ENCODE results near the gene ATXN7L2. TPM values are rescaled to one million over a fixed set of nuclear protein-coding genes. Genes with fewer than 3 reads are reported as not detected.
"Not testable (repeated sequence)": the region's sequence is repeated elsewhere in the genome, so short reads cannot be mapped to it uniquely, and the experiment has no call there.

The ATXN7L2 gene
- total and polyA plus RNA-seq, 10 of the 15 experiments (the other 5 are each of a cell fraction or from before 2014, with no cell fraction given) = 0.27 to 7.4 (median 4.9) TPM

- CTCF ChIA-PET = interaction anchor here (1.1 kb wide), 1 partner anchor 59 kb away, joined by 4 read pairs; no protein-coding TSS in a partner anchor
- H3K9me3 ChIP-seq (replicated peaks; ENCODE audit: control insufficient read depth, insufficient read depth, low read length); H3K4me1 ChIP-seq (ENCODE audit: control insufficient read depth, insufficient read depth, low read length); POLR2A ChIA-PET; SMC1A ChIA-PET (ENCODE audit: uncharacterized antibody, unreplicated experiment); in situ Hi-C loops (cut with MboI); H4K20me1 ChIP-seq (ENCODE audit: control insufficient read depth, insufficient read depth); BruUV-seq (replicated peaks); FAIRE-seq; H3K79me2 ChIP-seq (ENCODE audit: control insufficient read depth, insufficient read depth, low read length); H3K27me3 ChIP-seq (replicated peaks in 1 of 2; ENCODE audit: control insufficient read depth in 2 of 2, insufficient read depth in 2 of 2, low read length in 1 of 2); ATAC-seq; H3K4me2 ChIP-seq (ENCODE audit: control insufficient read depth, insufficient read depth); RAD21 ChIA-PET (ENCODE audit: unreplicated experiment); DNase-seq (ENCODE audit: low read depth, low spot score); H2AFZ ChIP-seq (ENCODE audit: control insufficient read depth, low read depth, low read length); intact Hi-C loops (cut with micrococcal nuclease; ENCODE audit: unreplicated experiment); H3K4me3 ChIP-seq; H3K36me3 ChIP-seq (ENCODE audit: control insufficient read depth in 2 of 2, insufficient read depth in 2 of 2, low read length in 1 of 2); H3K27ac ChIP-seq (ENCODE audit: control insufficient read depth, insufficient read depth); H3K9ac ChIP-seq (ENCODE audit: control insufficient read depth, insufficient read depth, low read length): not testable (repeated sequence)
- 41% methylated on average over 12 of the region's 12 CpGs for WGBS (ENCODE audit: insufficient coverage, insufficient replicate concordance, low lambda C conversion rate, missing lambda C conversion rate)
These were observed 10.2 kb upstream of the ATXN7L2 start for GRCh38 chr1:109473284-109474057.

DNA sequence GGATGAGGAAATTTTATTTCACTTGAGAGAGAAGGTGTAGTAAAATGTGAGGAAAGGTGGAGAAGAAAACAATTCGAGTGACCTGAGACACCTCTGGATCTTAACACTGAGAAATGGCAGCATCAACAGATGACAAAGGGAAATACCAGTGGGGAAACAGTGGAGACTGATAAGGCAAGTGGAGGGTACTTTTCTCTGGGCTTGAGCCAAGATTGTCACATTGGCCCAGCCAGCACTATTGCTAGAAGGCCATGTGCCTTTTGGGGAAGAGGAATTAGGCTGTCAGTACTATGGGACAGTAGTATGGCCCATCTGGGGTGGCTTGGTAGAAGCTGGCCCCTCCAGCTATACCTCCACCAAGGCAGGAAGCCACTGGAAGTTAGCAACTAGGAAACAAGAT, 9.0 kb upstream of the ATXN7L2 start:
- RAD21 ChIA-PET (ENCODE audit: unreplicated experiment) = no interaction called here
- TF ChIP-seq ETV6 (conservative IDR thresholded peaks at IDR 0.05 in 1 of 2, IDR thresholded peaks at IDR 0.05 in 1 of 2; ENCODE audit: borderline replicate concordance in 1 of 2, low read depth in 1 of 2) (no peak), ZZZ3 (IDR thresholded peaks at IDR 0.05; ENCODE audit: control insufficient read depth, insufficient read length, low read depth) (no peak), RB1 (IDR thresholded peaks at IDR 0.05; ENCODE audit: borderline replicate concordance) (no peak), SUZ12 (IDR thresholded peaks at IDR 0.05; ENCODE audit: unreplicated experiment) (no peak), SMC3 (IDR thresholded peaks at IDR 0.05; ENCODE audit: borderline replicate concordance, low read length) (no peak), CUX1 (IDR thresholded peaks at IDR 0.05; ENCODE audit: insufficient replicate concordance, low read depth, low read length) (no peak)

More for the DNA sequence above, 9.0 kb upstream of the ATXN7L2 start:
- Histone ChIP-seq H3K27ac (ENCODE audit: control insufficient read depth, insufficient read depth) (no peak overlapping the region), H4K20me1 (ENCODE audit: control insufficient read depth, insufficient read depth) (no peaks in the 10 kb centered on the region), H3K79me2 (ENCODE audit: control insufficient read depth, insufficient read depth, low read length) (no peaks in the 10 kb centered on the region), H3K4me1 (ENCODE audit: control insufficient read depth, insufficient read depth, low read length) (no peaks in the 10 kb centered on the region; the same call in 1 of the 2 replicates), H2AFZ (ENCODE audit: control insufficient read depth, low read depth, low read length) (no peak overlapping the region), H3K9ac (ENCODE audit: control insufficient read depth, insufficient read depth, low read length) (no peak overlapping the region), H3K4me3 (no peak overlapping the region), H3K4me2 (ENCODE audit: control insufficient read depth, insufficient read depth) (no peak overlapping the region), H3K36me3 (ENCODE audit: control insufficient read depth in 2 of 2, insufficient read depth in 2 of 2, low read length in 1 of 2) (no peaks in the 10 kb centered on the region), H3K27me3 (replicated peaks in 1 of 2; ENCODE audit: control insufficient read depth in 2 of 2, insufficient read depth in 2 of 2, low read length in 1 of 2) (peaks cover 0 to 4% of the 10 kb centered on the region in 2 experiments; a peak in 3 of 4 replicates), H3K9me3 (replicated peaks; ENCODE audit: control insufficient read depth, insufficient read depth, low read length) (no peaks in the 10 kb centered on the region)
- no TSS peak for BruUV-seq (replicated peaks)
- POLR2A ChIA-PET = no interaction called here
- FAIRE-seq (no peak), ATAC-seq (no peak), DNase-seq (ENCODE audit: low read depth, low spot score) (no peak)
- WGBS (ENCODE audit: insufficient coverage, insufficient replicate concordance, low lambda C conversion rate, missing lambda C conversion rate) = 0% methylated on average over 1 of the region's 1 CpG
- CTCF ChIA-PET = interaction anchor here (0.6 kb wide), 1 partner anchor 20 kb away, joined by 3 read pairs; no protein-coding TSS in a partner anchor
- intact Hi-C loops (cut with micrococcal nuclease; ENCODE audit: unreplicated experiment) (no loop called here), in situ Hi-C loops (cut with MboI) (no loop called here)
- SMC1A ChIA-PET (ENCODE audit: uncharacterized antibody, unreplicated experiment) = no interaction called here

Data from GM12878 (cell line).